ENCODE data around the gene PCDH9. TPM values are rescaled to one million over a fixed set of nuclear protein-coding genes. Genes with fewer than 3 reads are reported as not detected.
"Not testable (repeated sequence)": the region's sequence is repeated elsewhere in the genome, so short reads cannot be mapped to it uniquely, and the experiment has no call there.

PCDH9 gene
- total RNA-seq, 1 donor from 2014 or later: 0.20 TPM

GRCh38 chr13:66665991-66666390 is 564.1 kb downstream of the PCDH9 start:
- DNase-seq (ENCODE audit: low read depth in 2 of 2): peak; percentile 30 to 91

- DNase-seq (ENCODE audit: low read depth in 2 of 2): no peak
Observed at GRCh38 chr13:66663711-66664110, 566.4 kb downstream of the PCDH9 start.

- no peak for DNase-seq (ENCODE audit: low read depth in 2 of 2)
Observed at GRCh38 chr13:66663206-66663605, 566.9 kb downstream of the PCDH9 start.

- DNase-seq (ENCODE audit: low read depth in 2 of 2): no peak
Observed at GRCh38 chr13:66661336-66661735, 568.8 kb downstream of the PCDH9 start.

- no peak for DNase-seq (ENCODE audit: low read depth in 2 of 2)
Observed at GRCh38 chr13:66660468-66660813, 569.7 kb downstream of the PCDH9 start.

GRCh38 chr13:66659701-66660467 is 570.3 kb downstream of the PCDH9 start:
- DNase-seq (ENCODE audit: low read depth in 2 of 2): peak in 1 of 2 donors; percentile 79

- DNase-seq (ENCODE audit: low read depth in 2 of 2): no peak
Observed at GRCh38 chr13:66659286-66659685, 570.9 kb downstream of the PCDH9 start.

- DNase-seq (ENCODE audit: low read depth in 2 of 2): peak; percentile 77 to 99
Observed at GRCh38 chr13:66657165-66657881, 572.8 kb downstream of the PCDH9 start.

GRCh38 chr13:66655847-66656454 is 574.2 kb downstream of the PCDH9 start:
- DNase-seq (ENCODE audit: low read depth in 2 of 2): no peak

- no peak for DNase-seq (ENCODE audit: low read depth in 2 of 2)
Observed at GRCh38 chr13:66644855-66645460, 585.2 kb downstream of the PCDH9 start.

- no peak for DNase-seq (ENCODE audit: low read depth in 2 of 2)
Observed at GRCh38 chr13:66640231-66640630, 589.9 kb downstream of the PCDH9 start.

GRCh38 chr13:66639044-66639443 is 591.1 kb downstream of the PCDH9 start:
- no peak for DNase-seq (ENCODE audit: low read depth in 2 of 2)

- peak in 1 of 2 donors; percentile 93 for DNase-seq (ENCODE audit: low read depth in 2 of 2)
Observed at GRCh38 chr13:66635526-66635925, 594.6 kb downstream of the PCDH9 start.

GRCh38 chr13:66634384-66634783 is 595.8 kb downstream of the PCDH9 start:
- DNase-seq (ENCODE audit: low read depth in 2 of 2): no peak

GRCh38 chr13:66627512-66627911 is 602.6 kb downstream of the PCDH9 start:
- DNase-seq (ENCODE audit: low read depth in 2 of 2): peak in 1 of 2 donors; percentile 0

GRCh38 chr13:66624302-66624701 is 605.8 kb downstream of the PCDH9 start:
- DNase-seq (ENCODE audit: low read depth in 2 of 2): no peak

GRCh38 chr13:66623129-66623820 is 606.9 kb downstream of the PCDH9 start:
- DNase-seq (ENCODE audit: low read depth in 2 of 2): no peak

GRCh38 chr13:66621906-66622447 is 608.2 kb downstream of the PCDH9 start:
- DNase-seq (ENCODE audit: low read depth in 2 of 2): not testable (repeated sequence)

- DNase-seq (ENCODE audit: low read depth in 2 of 2): peak; percentile 42 to 63
Observed at GRCh38 chr13:66618702-66619101, 611.4 kb downstream of the PCDH9 start.

GRCh38 chr13:66617786-66618185 is 612.4 kb downstream of the PCDH9 start:
- DNase-seq (ENCODE audit: low read depth in 2 of 2): no peak

GRCh38 chr13:66612983-66613382 is 617.2 kb downstream of the PCDH9 start:
- no peak for DNase-seq (ENCODE audit: low read depth in 2 of 2)

Data from lung microvascular endothelial cell (primary cell).